GM12878 (cell line): ENCODE results near the gene CPEB3. TPM values are rescaled to one million over a fixed set of nuclear protein-coding genes. Genes with fewer than 3 reads are reported as not detected.
A peak's percentile ranks its signal among the peaks of the same experiment; 100 is the strongest.

Source experiments
- ATAC-seq: fragments of 200-7000 bp; cut with Tn5 transposase; 3 replicates; pipeline ENCODE4 v1.9.1; 2020; ENCODE audit warnings: mild to moderate bottlenecking, moderate library complexity
- BruUV-seq: library from RNA; stranded (reverse); fragments of 400-500 nt; replicated peaks from 2 replicates; lab custom pipeline; 2021; lab: Mats Ljungman, UMichigan
- CTCF ChIA-PET: fragments of 300-600 bp; sonication (Branson Sonifier 250); formaldehyde crosslinking; extraction: SDS; loops from one replicate; lab custom pipeline; 2021; ENCODE audit warnings: inconsistent platforms; lab: Yijun Ruan, JAX
- POLR2A ChIA-PET: fragments of 350-600 bp; formaldehyde crosslinking; extraction: SDS; loops from one replicate; lab custom pipeline; 2021; ENCODE audit warnings: inconsistent platforms; lab: Charles Lee
- RAD21 ChIA-PET: fragments of 300-600 bp; sonication (Branson Sonifier 250); formaldehyde crosslinking; loops from one replicate; lab custom pipeline; 2023; ENCODE audit warnings: antibody characterized with exemption; ENCODE audit not compliant: unreplicated experiment; lab: Charles Lee
- SMC1A ChIA-PET: fragments of 300-600 bp; sonication (Branson Sonifier 250); formaldehyde crosslinking; loops from one replicate; lab custom pipeline; 2023; ENCODE audit not compliant: unreplicated experiment, uncharacterized antibody; lab: Charles Lee
- DNase-seq: peaks from one replicate; pipeline ENCODE4 v3.0.0-alpha.2; 2011; ENCODE audit warnings: low read depth, low spot score
- FAIRE-seq: peaks from 3 replicates; lab custom pipeline; 2011; peaks lifted over from hg19 to GRCh38; lab: Jason Lieb, UNC
- H2AFZ ChIP-seq: 2 replicates; pipeline ENCODE4 v1.6.0; 2011; ENCODE audit warnings: low read depth, low read length, control low read depth; ENCODE audit not compliant: control insufficient read depth
- H3K27ac ChIP-seq: 2 replicates; pipeline ENCODE4 v1.5.1; 2011; ENCODE audit warnings: control low read depth; ENCODE audit not compliant: control insufficient read depth, insufficient read depth
- H3K27me3 ChIP-seq, 2 experiments: replicated peaks in 1 of 2; 2 replicates each; pipeline versions ENCODE4 v1.6.0 to v1.6.1; 2011; ENCODE audit warnings: low read length in 1 of 2; ENCODE audit not compliant: control insufficient read depth in 2 of 2, insufficient read depth in 2 of 2
- H3K36me3 ChIP-seq, 2 experiments: 2 replicates each; pipeline ENCODE4 v1.5.1; 2011; ENCODE audit warnings: low read length in 1 of 2; ENCODE audit not compliant: control insufficient read depth in 2 of 2, insufficient read depth in 2 of 2
- H3K4me1 ChIP-seq: 2 replicates; pipeline ENCODE4 v1.6.1; 2011; ENCODE audit warnings: mild to moderate bottlenecking, low read length, moderate library complexity, mixed read lengths; ENCODE audit not compliant: control insufficient read depth, insufficient read depth
- H3K4me2 ChIP-seq: 2 replicates; pipeline ENCODE4 v1.6.0; 2011; ENCODE audit warnings: control low read depth; ENCODE audit not compliant: control insufficient read depth, insufficient read depth
- H3K4me3 ChIP-seq: fragments of 200-600 bp; sonication (generic); 2 replicates; pipeline ENCODE4 v1.5.1; 2016
- H3K79me2 ChIP-seq: 2 replicates; pipeline ENCODE4 v1.6.0; 2011; ENCODE audit warnings: low read length; ENCODE audit not compliant: control insufficient read depth, insufficient read depth
- H3K9ac ChIP-seq: 2 replicates; pipeline ENCODE4 v1.8.0; 2011; ENCODE audit warnings: low read length, control low read depth, mixed read lengths; ENCODE audit not compliant: control insufficient read depth, insufficient read depth
- H3K9me3 ChIP-seq: replicated peaks from 3 replicates; pipeline ENCODE4 v1.5.1; 2011; ENCODE audit warnings: mild to moderate bottlenecking, low read length; ENCODE audit not compliant: control insufficient read depth, insufficient read depth
- H4K20me1 ChIP-seq: 2 replicates; pipeline ENCODE4 v1.6.0; 2011; ENCODE audit not compliant: control insufficient read depth, insufficient read depth
- BACH1 ChIP-seq: fragments of 450-650 bp; IDR thresholded peaks from 2 replicates; pipeline ENCODE4 v1.6.1; 2017; ENCODE audit warnings: mild to moderate bottlenecking, borderline replicate concordance
- CBX5 ChIP-seq: sonication (generic); IDR thresholded peaks from 2 replicates; pipeline ENCODE4 v1.6.1; 2016; ENCODE audit warnings: low read depth, moderate library complexity, mild to moderate bottlenecking, inconsistent platforms
- FOXM1 ChIP-seq: IDR thresholded peaks from 2 replicates; pipeline ENCODE4 v1.6.1; 2012; ENCODE audit warnings: low read depth, mild to moderate bottlenecking, inconsistent platforms, low read length, moderate library complexity
- HDAC2 ChIP-seq: fragments of 200-600 bp; sonication (generic); IDR thresholded peaks from 2 replicates; pipeline ENCODE4 v1.6.1; 2017
- IRF5 ChIP-seq: fragments of 450-650 bp; IDR thresholded peaks from 2 replicates; pipeline ENCODE4 v1.6.1; 2017; ENCODE audit warnings: borderline replicate concordance
- KAT2A ChIP-seq: conservative IDR thresholded peaks from 2 replicates; pipeline ENCODE4 v1.6.1; 2011; ENCODE audit warnings: low read depth, low read length; ENCODE audit not compliant: control insufficient read depth
- MYC ChIP-seq: IDR thresholded peaks from 2 replicates; pipeline ENCODE4 v1.6.1; 2011; ENCODE audit warnings: mild to moderate bottlenecking, low read length, moderate library complexity, inconsistent platforms; ENCODE audit not compliant: insufficient read depth, insufficient replicate concordance, insufficient read length, severe bottlenecking
- PKNOX1 ChIP-seq: fragments of 450-650 bp; IDR thresholded peaks from 2 replicates; pipeline ENCODE4 v1.6.1; 2016; ENCODE audit warnings: mild to moderate bottlenecking
- RCOR1 ChIP-seq: conservative IDR thresholded peaks from 2 replicates; pipeline ENCODE4 v1.6.1; 2012; ENCODE audit warnings: low read depth, low read length, improper control_type of control experiment
- SP1 ChIP-seq: IDR thresholded peaks from one replicate; pipeline ENCODE4 v1.6.1; 2011; ENCODE audit warnings: low read depth, low read length
- WRNIP1 ChIP-seq: IDR thresholded peaks from 2 replicates; pipeline ENCODE4 v1.6.1; 2011; ENCODE audit warnings: low read depth, low read length, improper control_type of control experiment, borderline replicate concordance
- YBX1 ChIP-seq: fragments of 450-650 bp; IDR thresholded peaks from 2 replicates; pipeline ENCODE4 v1.6.1; 2016; ENCODE audit warnings: antibody characterized with exemption
- ZBED1 ChIP-seq: IDR thresholded peaks from 2 replicates; pipeline ENCODE4 v1.6.1; 2016; ENCODE audit warnings: borderline replicate concordance
- ZNF687 ChIP-seq: fragments of 450-650 bp; IDR thresholded peaks from 2 replicates; pipeline ENCODE4 v1.6.1; 2017; ENCODE audit warnings: mild to moderate bottlenecking, moderate library complexity
- WGBS: methylation state at CpG from one replicate; pipeline ENCODE4 v1.1.6; 2016; ENCODE audit warnings: low lambda C conversion rate; ENCODE audit not compliant: insufficient replicate concordance, insufficient coverage; ENCODE audit errors: missing lambda C conversion rate; 5-methylcytosine and 5-hydroxymethylcytosine counted together
- in situ Hi-C: fragments of 300-500 bp; cut with MboI; formaldehyde crosslinking; loops from 9 replicates; pipeline ENCODE4 v1.14.3; 2018; ENCODE audit warnings: mixed read lengths
- intact Hi-C: fragments of 100-400 bp; cut with micrococcal nuclease; formaldehyde crosslinking; loops from one replicate; pipeline ENCODE4 v1.14.2; 2022; ENCODE audit not compliant: unreplicated experiment
- polyA plus RNA-seq, 11 experiments: library from polyadenylated mRNA; depleted of rRNA in 4 of 11; unstranded in 6 of 11; stranded (reverse) in 5 of 11; fragments of >200 nt; fragmentation: Nextera tagmentation in 4 of 11; fragmentation: Illumina TruSeq in 1 of 11; extraction: Ambion mirVana in 4 of 11; extraction: Trizol in 1 of 11; gene quantifications; 1 replicate in 1 of 11; 2 replicates in 10 of 11; pipeline versions ENCODE4 v1.2.1 to v1.2.3, GENCODE V29; 2011 to 2016; ENCODE audit warnings: inconsistent platforms in 2 of 11, missing spikeins in 2 of 11, low read depth in 1 of 11
- total RNA-seq, 4 experiments: library from RNA; depleted of rRNA in 3 of 4; stranded (reverse); fragments of >200 nt in 3 of 4; fragmentation: Illumina TruSeq in 1 of 4; extraction: Trizol in 1 of 4; gene quantifications; 2 replicates each; pipeline versions ENCODE4 v1.2.1 to v1.2.3, GENCODE V29; 2013 to 2021

CPEB3 gene
- total and polyA plus RNA-seq, 10 of the 15 experiments (the other 5 are each of a cell fraction or from before 2014, with no cell fraction given) = 0.50 to 2.3 (median 1.2) TPM

GRCh38 chr10:92240289-92241157 is 50.4 kb downstream of the CPEB3 start:
- TSS peak; percentile 54 for BruUV-seq
- no peaks in the 10 kb centered on the region for H3K9me3 ChIP-seq
- ChIA-PET RAD21 (interaction anchor here (0.6 to 1.7 kb wide), 3 partner anchors 50 to 166 kb away, joined by 3 to 9 read pairs (median 4); partner anchors contain the start of genes CPEB3 and MARCHF5), SMC1A (interaction anchor here (0.9 to 1.6 kb wide), 6 partner anchors 30 to 145 kb away, joined by 3 to 5 read pairs (median 4); no protein-coding TSS in a partner anchor), CTCF (interaction anchor here (0.6 to 1.9 kb wide), 5 partner anchors 10 to 153 kb away, joined by 3 to 5 read pairs (median 3); no protein-coding TSS in a partner anchor), POLR2A (interaction anchor here (0.6 kb wide), 2 partner anchors 49 to 53 kb away, joined by 3 read pairs; no protein-coding TSS in a partner anchor)
- 2% methylated on average over 28 of the region's 28 CpGs for WGBS
- H3K79me2 ChIP-seq = peaks cover 4% of the 10 kb centered on the region
- peaks cover 14% of the 10 kb centered on the region for H3K4me1 ChIP-seq
- H3K27me3 ChIP-seq = no peaks in the 10 kb centered on the region; a peak in 1 of 4 replicates
- peak overlapping the region; percentile 77 for H3K4me2 ChIP-seq
- intact Hi-C loops (loop anchor here (2.0 kb wide), 3 partner anchors 30 to 98 kb away; partner anchors contain the start of genes CPEB3 and MARCHF5), in situ Hi-C loops (no loop called here)
- peak overlapping the region; percentile 84 for H2AFZ ChIP-seq
- H4K20me1 ChIP-seq = 0 out of 2 replicates have a peak, but pooled peaks cover 3% of the 10 kb centered on the region
- peaks cover 0 to 2% of the 10 kb centered on the region in 2 experiments; a peak in 1 of 4 replicates for H3K36me3 ChIP-seq
- peak overlapping the region; percentile 47 for H3K27ac ChIP-seq
- ATAC-seq (peak; percentile 63), DNase-seq (peak; percentile 53), FAIRE-seq (peak; percentile 59)
- H3K4me3 ChIP-seq = peak overlapping the region; percentile 90
- peak overlapping the region; percentile 59 for H3K9ac ChIP-seq
- TF ChIP-seq YBX1 (no peak), BACH1 (no peak), ZNF687 (no peak; the same call in none of the 2 replicates), WRNIP1 (0 out of 2 replicates have a peak, but pooled peaks have one; percentile 71), PKNOX1 (peak; percentile 39), IRF5 (no peak), SP1 (peak; percentile 44), FOXM1 (no peak), RCOR1 (0 out of 2 replicates have a peak, but pooled peaks have one; percentile 25), ZBED1 (no peak), HDAC2 (no peak), MYC (no peak), KAT2A (no peak), CBX5 (no peak)
